Muscle layer of duodenum (tissue), 2 donors: ENCODE measurements around the gene ZNF629.

ENCODE experiments used
- H3K27ac ChIP-seq: one replicate; pipeline ENCODE4 v1.7.0; 2013; ENCODE audit warnings: mild to moderate bottlenecking, low read length
- H3K27me3 ChIP-seq: one replicate; pipeline ENCODE4 v1.7.0; 2013; ENCODE audit warnings: low read depth, mild to moderate bottlenecking, control low read depth, low read length
- H3K36me3 ChIP-seq, 2 donors: one replicate each; pipeline ENCODE4 v1.7.0; 2013; ENCODE audit warnings: low read length in 2 of 2, control low read depth in 1 of 2, mild to moderate bottlenecking in 1 of 2; ENCODE audit not compliant: insufficient read depth in 2 of 2, control insufficient read depth in 1 of 2
- H3K4me1 ChIP-seq, 2 donors: one replicate each; pipeline ENCODE4 v1.7.0; 2013; ENCODE audit warnings: low read length in 2 of 2, mild to moderate bottlenecking in 2 of 2, control low read depth in 1 of 2, moderate library complexity in 1 of 2; ENCODE audit not compliant: insufficient read depth in 2 of 2, control insufficient read depth in 1 of 2
- H3K4me3 ChIP-seq, 2 donors: one replicate each; pipeline ENCODE4 v1.7.0; 2013; ENCODE audit warnings: low read length in 2 of 2, low read depth in 1 of 2, mild to moderate bottlenecking in 1 of 2
- H3K9me3 ChIP-seq, 2 donors: one replicate each; pipeline ENCODE4 v1.7.0; 2013; ENCODE audit warnings: low read length in 2 of 2, control low read depth in 1 of 2, mild to moderate bottlenecking in 1 of 2; ENCODE audit not compliant: control insufficient read depth in 1 of 2
- donor health status: healthy.

Gene ZNF629

GRCh38 chr16:30808146-30808545 is 21.1 kb upstream of the ZNF629 start:
- Histone ChIP-seq H3K4me1 (peaks cover 4 to 10% of the 10 kb centered on the region in 2 donors), H3K36me3 (no peaks in the 10 kb centered on the region), H3K9me3 (no peaks in the 10 kb centered on the region), H3K27me3 (no peaks in the 10 kb centered on the region), H3K27ac (no peak overlapping the region), H3K4me3 (no peak overlapping the region)

- H3K9me3 ChIP-seq, result no peaks in the 10 kb centered on the region
- H3K4me1 ChIP-seq, result peaks cover 4 to 10% of the 10 kb centered on the region in 2 donors
- peak overlapping the region; percentile 81 to 90 for H3K4me3 ChIP-seq
- peak overlapping the region; percentile 90 for H3K27ac ChIP-seq
- no peaks in the 10 kb centered on the region for H3K27me3 ChIP-seq
- H3K36me3 ChIP-seq, result no peaks in the 10 kb centered on the region
Observed at GRCh38 chr16:30805370-30806169, 18.6 kb upstream of the ZNF629 start.

- Histone ChIP-seq H3K27ac (peak overlapping the region; percentile 90), H3K4me3 (peak overlapping the region; percentile 81 to 90), H3K27me3 (no peaks in the 10 kb centered on the region)
Observed at GRCh38 chr16:30805056-30805369, 18.0 kb upstream of the ZNF629 start.

GRCh38 chr16:30802936-30803335 is 15.9 kb upstream of the ZNF629 start:
- Histone ChIP-seq H3K27ac (no peak overlapping the region), H3K36me3 (no peaks in the 10 kb centered on the region), H3K4me1 (peaks cover 4 to 10% of the 10 kb centered on the region in 2 donors), H3K27me3 (no peaks in the 10 kb centered on the region), H3K4me3 (no peak overlapping the region), H3K9me3 (no peaks in the 10 kb centered on the region)

More at GRCh38 chr16:30805056-30805369, 18.0 kb upstream of the ZNF629 start:
- H3K9me3 ChIP-seq, result no peaks in the 10 kb centered on the region
- H3K4me1 ChIP-seq, result peaks cover 4 to 10% of the 10 kb centered on the region in 2 donors
- H3K36me3 ChIP-seq, result no peaks in the 10 kb centered on the region

GRCh38 chr16:30797670-30798309 is 10.8 kb upstream of the ZNF629 start:
- H3K27me3 ChIP-seq, result no peaks in the 10 kb centered on the region
- no peak overlapping the region for H3K27ac ChIP-seq
- H3K4me3 ChIP-seq, result no peak overlapping the region
- no peaks in the 10 kb centered on the region for H3K4me1 ChIP-seq
- no peaks in the 10 kb centered on the region for H3K36me3 ChIP-seq
- no peaks in the 10 kb centered on the region for H3K9me3 ChIP-seq

- H3K36me3 ChIP-seq, result no peaks in the 10 kb centered on the region
- no peak overlapping the region for H3K27ac ChIP-seq
- no peaks in the 10 kb centered on the region for H3K27me3 ChIP-seq
- H3K4me1 ChIP-seq, result no peaks in the 10 kb centered on the region
- no peaks in the 10 kb centered on the region for H3K9me3 ChIP-seq
- no peak overlapping the region for H3K4me3 ChIP-seq
Observed at GRCh38 chr16:30794634-30795033, 7.6 kb upstream of the ZNF629 start.

GRCh38 chr16:30793508-30794069 is 6.6 kb upstream of the ZNF629 start:
- Histone ChIP-seq H3K4me1 (no peaks in the 10 kb centered on the region), H3K27ac (no peak overlapping the region), H3K4me3 (no peak overlapping the region), H3K36me3 (no peaks in the 10 kb centered on the region), H3K27me3 (no peaks in the 10 kb centered on the region), H3K9me3 (no peaks in the 10 kb centered on the region)

GRCh38 chr16:30787613-30788378 is 791 bp upstream of the ZNF629 start:
- Histone ChIP-seq H3K27me3 (no peaks in the 10 kb centered on the region), H3K36me3 (peaks cover 0 to 16% of the 10 kb centered on the region in 2 donors), H3K9me3 (no peaks in the 10 kb centered on the region), H3K4me1 (peaks cover 7 to 18% of the 10 kb centered on the region in 2 donors), H3K27ac (peak overlapping the region; percentile 82), H3K4me3 (peak overlapping the region; percentile 71 to 76)

- Histone ChIP-seq H3K4me3 (peak overlapping the region; percentile 71 to 76), H3K4me1 (peaks cover 7 to 18% of the 10 kb centered on the region in 2 donors), H3K9me3 (no peaks in the 10 kb centered on the region), H3K27me3 (no peaks in the 10 kb centered on the region), H3K36me3 (peaks cover 0 to 30% of the 10 kb centered on the region in 2 donors), H3K27ac (peak overlapping the region; percentile 82)
Observed at GRCh38 chr16:30786115-30786935, 680 bp downstream of the ZNF629 start.

- Histone ChIP-seq H3K27ac (peak overlapping the region; percentile 45), H3K4me1 (peaks cover 7 to 18% of the 10 kb centered on the region in 2 donors), H3K27me3 (no peaks in the 10 kb centered on the region), H3K36me3 (peaks cover 0 to 30% of the 10 kb centered on the region in 2 donors), H3K4me3 (peak overlapping the region; percentile 56 to 71), H3K9me3 (no peaks in the 10 kb centered on the region)
Observed at GRCh38 chr16:30785126-30786106, 1.6 kb downstream of the ZNF629 start.
